Measurements from ENCODE around the gene EBF4.

GRCh38 chr20:2680046-2680445 is 12.5 kb upstream of the EBF4 start:
- TF ChIP-seq CTCF (IDR thresholded peaks at IDR 0.05; ENCODE audit: insufficient read depth, low read length, poor library complexity, severe bottlenecking) (no peak), EZH2phosphoT487 (conservative IDR thresholded peaks at IDR 0.05; ENCODE audit: low read length) (no peak)

Measured in SU-DHL-6 (cell line).